Measurements from ENCODE around the gene NUDT17.

Gene NUDT17

GRCh38 chr1:145823565-145824498 is 21.6 kb upstream of the NUDT17 start, which contains the start of the genes POLR3C and RNF115 (continued):
- TF ChIP-seq ZNF311 (tag by site-specific recombination; IDR thresholded peaks at IDR 0.05; ENCODE audit: borderline replicate concordance), result no peak
- no peak for TF ChIP-seq SALL2 (tag by site-specific recombination; IDR thresholded peaks at IDR 0.05; ENCODE audit: borderline replicate concordance)
- TF ChIP-seq ZNF16 (tag by site-specific recombination; IDR thresholded peaks at IDR 0.05; ENCODE audit: low read depth), result 0 out of 2 replicates have a peak, but pooled peaks have one; percentile 10
- no peak; the same call in 1 of the 2 replicates for TF ChIP-seq ELK4 (IDR thresholded peaks at IDR 0.05; ENCODE audit: borderline replicate concordance, low read depth, low read length)
- no peak for TF ChIP-seq ZFP3 (tag by site-specific recombination; IDR thresholded peaks at IDR 0.05; ENCODE audit: low read depth)
- peak; percentile 78; the same call in 1 of the 2 replicates for TF ChIP-seq ZNF449 (tag by site-specific recombination; IDR thresholded peaks at IDR 0.05)
- TF ChIP-seq PRDM4 (tag by site-specific recombination; IDR thresholded peaks at IDR 0.05), result peak; percentile 53; the same call in 1 of the 2 replicates
- TF ChIP-seq, protein P1, sequence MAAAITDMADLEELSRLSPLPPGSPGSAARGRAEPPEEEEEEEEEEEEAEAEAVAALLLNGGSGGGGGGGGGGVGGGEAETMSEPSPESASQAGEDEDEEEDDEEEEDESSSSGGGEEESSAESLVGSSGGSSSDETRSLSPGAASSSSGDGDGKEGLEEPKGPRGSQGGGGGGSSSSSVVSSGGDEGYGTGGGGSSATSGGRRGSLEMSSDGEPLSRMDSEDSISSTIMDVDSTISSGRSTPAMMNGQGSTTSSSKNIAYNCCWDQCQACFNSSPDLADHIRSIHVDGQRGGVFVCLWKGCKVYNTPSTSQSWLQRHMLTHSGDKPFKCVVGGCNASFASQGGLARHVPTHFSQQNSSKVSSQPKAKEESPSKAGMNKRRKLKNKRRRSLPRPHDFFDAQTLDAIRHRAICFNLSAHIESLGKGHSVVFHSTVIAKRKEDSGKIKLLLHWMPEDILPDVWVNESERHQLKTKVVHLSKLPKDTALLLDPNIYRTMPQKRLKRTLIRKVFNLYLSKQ (tag by site-specific recombination; IDR thresholded peaks at IDR 0.05; ENCODE audit: borderline replicate concordance), result no peak
- TF ChIP-seq ZNF202 (tag by site-specific recombination; IDR thresholded peaks at IDR 0.05; ENCODE audit: borderline replicate concordance), result no peak
- no peak for TF ChIP-seq ZNF266 (tag by site-specific recombination; IDR thresholded peaks at IDR 0.05; ENCODE audit: low read depth)
- peak; percentile 66; the same call in 1 of the 2 replicates for TF ChIP-seq ZNF558 (tag by site-specific recombination; IDR thresholded peaks at IDR 0.05)
- TF ChIP-seq ZNF623 (tag by site-specific recombination; IDR thresholded peaks at IDR 0.05), result no peak
- TF ChIP-seq GLI2 (tag by site-specific recombination; IDR thresholded peaks at IDR 0.05; ENCODE audit: borderline replicate concordance, low read depth), result no peak

GRCh38 chr1:145824499-145824842 is 21.0 kb upstream of the NUDT17 start:
- Histone ChIP-seq H3K4me3 (ENCODE audit: low read depth, low read length) (peak overlapping the region; percentile 92), H3K4me1 (ENCODE audit: control insufficient read depth, insufficient read depth, low read length) (no peaks in the 10 kb centered on the region), H3K36me3 (ENCODE audit: control insufficient read depth in 2 of 2, insufficient read depth in 1 of 2, low read length in 2 of 2) (peaks cover 33 to 37% of the 10 kb centered on the region in 2 experiments), H3K27ac (ENCODE audit: extremely low read depth, low read depth, low read length) (peak overlapping the region; percentile 81), H3K9me3 (ENCODE audit: control insufficient read depth, insufficient read depth, low read depth, low read length) (no peaks in the 10 kb centered on the region)
- ChIA-PET CTCF (interaction anchor here (0.8 to 2.4 kb wide), 6 partner anchors 8 to 183 kb away, joined by 3 to 7 read pairs (median 4); partner anchors contain the start of gene NUDT17), POLR2A (interaction anchor here (1.0 to 2.1 kb wide), 14 partner anchors 10 to 140 kb away, joined by 3 to 23 read pairs (median 4); partner anchors contain the start of genes ANKRD34A, NUDT17, PIAS3 and POLR3GL)
- TF ChIP-seq ZNF350 (tag by site-specific recombination; IDR thresholded peaks at IDR 0.05) (no peak), ZNF2 (tag by site-specific recombination; IDR thresholded peaks at IDR 0.05) (no peak), IKZF3 (tag by site-specific recombination; IDR thresholded peaks at IDR 0.05) (no peak), ZNF610 (tag by site-specific recombination; IDR thresholded peaks at IDR 0.05; ENCODE audit: borderline replicate concordance) (no peak), ZNF214 (tag by site-specific recombination; IDR thresholded peaks at IDR 0.05; ENCODE audit: borderline replicate concordance) (no peak), PRDM1 (tag by site-specific recombination; IDR thresholded peaks at IDR 0.05) (no peak), SCRT1 (tag by site-specific recombination; IDR thresholded peaks at IDR 0.05; ENCODE audit: borderline replicate concordance) (no peak), ZNF785 (tag by site-specific recombination; IDR thresholded peaks at IDR 0.05) (no peak), ZNF23 (tag by site-specific recombination; IDR thresholded peaks at IDR 0.05; ENCODE audit: borderline replicate concordance) (no peak), ZNF24 (tag by site-specific recombination; IDR thresholded peaks at IDR 0.05) (no peak)
- TF ChIP-seq, protein P2, sequence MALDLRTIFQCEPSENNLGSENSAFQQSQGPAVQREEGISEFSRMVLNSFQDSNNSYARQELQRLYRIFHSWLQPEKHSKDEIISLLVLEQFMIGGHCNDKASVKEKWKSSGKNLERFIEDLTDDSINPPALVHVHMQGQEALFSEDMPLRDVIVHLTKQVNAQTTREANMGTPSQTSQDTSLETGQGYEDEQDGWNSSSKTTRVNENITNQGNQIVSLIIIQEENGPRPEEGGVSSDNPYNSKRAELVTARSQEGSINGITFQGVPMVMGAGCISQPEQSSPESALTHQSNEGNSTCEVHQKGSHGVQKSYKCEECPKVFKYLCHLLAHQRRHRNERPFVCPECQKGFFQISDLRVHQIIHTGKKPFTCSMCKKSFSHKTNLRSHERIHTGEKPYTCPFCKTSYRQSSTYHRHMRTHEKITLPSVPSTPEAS (tag by site-specific recombination; IDR thresholded peaks at IDR 0.05), result no peak
- TF ChIP-seq, protein P3, sequence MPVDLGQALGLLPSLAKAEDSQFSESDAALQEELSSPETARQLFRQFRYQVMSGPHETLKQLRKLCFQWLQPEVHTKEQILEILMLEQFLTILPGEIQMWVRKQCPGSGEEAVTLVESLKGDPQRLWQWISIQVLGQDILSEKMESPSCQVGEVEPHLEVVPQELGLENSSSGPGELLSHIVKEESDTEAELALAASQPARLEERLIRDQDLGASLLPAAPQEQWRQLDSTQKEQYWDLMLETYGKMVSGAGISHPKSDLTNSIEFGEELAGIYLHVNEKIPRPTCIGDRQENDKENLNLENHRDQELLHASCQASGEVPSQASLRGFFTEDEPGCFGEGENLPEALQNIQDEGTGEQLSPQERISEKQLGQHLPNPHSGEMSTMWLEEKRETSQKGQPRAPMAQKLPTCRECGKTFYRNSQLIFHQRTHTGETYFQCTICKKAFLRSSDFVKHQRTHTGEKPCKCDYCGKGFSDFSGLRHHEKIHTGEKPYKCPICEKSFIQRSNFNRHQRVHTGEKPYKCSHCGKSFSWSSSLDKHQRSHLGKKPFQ (tag by site-specific recombination; IDR thresholded peaks at IDR 0.05), result no peak
